Activated CD4-positive, alpha-beta T cell treated with anti-CD3 and anti-CD28 coated beads for 48 hours (primary cell): Measurements from ENCODE around the gene CORO2A.
"Not testable (repeated sequence)": the region's sequence is repeated elsewhere in the genome, so short reads cannot be mapped to it uniquely, and the experiment has no call there.

Experiments used
- DNase-seq: peaks from one replicate; pipeline ENCODE4 v3.0.0-alpha.2; 2020

CORO2A gene

DNA sequence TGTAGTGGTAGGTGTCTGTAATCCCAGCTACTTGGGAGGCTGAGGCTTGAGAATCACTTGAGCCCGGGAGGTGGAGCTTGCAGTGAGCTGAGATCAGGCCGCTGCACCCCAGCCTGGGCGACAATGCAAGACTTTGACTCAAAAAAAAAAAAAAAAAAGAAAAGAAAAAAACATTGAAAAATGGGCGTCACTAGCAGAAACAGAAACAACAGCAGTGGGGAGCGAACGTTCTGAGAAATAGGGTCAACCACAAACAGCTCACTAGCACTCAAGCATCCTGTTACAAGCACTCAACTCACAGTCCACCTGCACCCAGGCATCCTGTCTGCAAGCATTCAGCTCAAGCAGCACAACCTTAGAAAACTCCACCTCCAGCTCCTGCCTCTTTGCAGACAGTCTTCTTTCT, 90.6 kb downstream of the CORO2A start:
- peak; percentile 82 for DNase-seq

DNA sequence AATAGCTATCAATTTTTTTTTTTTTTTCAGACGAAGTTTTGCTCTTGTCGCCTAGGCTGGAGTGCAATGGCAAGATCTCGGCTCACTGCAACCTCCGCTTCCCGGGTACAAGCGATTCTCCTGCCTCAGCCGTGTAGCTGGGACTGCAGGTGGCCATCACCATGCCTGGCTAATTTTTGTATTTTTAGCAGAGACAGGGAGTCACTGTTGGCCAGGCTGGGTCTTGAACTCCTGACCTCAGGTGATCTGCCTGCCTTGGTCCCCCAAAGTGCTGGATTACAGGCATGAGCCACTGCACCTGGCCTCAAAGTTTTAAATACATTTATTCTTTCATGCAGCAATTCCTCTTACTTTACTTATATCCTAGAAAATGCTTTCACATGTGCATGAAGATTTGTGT, 91.0 kb downstream of the CORO2A start:
- no peak for DNase-seq

DNA sequence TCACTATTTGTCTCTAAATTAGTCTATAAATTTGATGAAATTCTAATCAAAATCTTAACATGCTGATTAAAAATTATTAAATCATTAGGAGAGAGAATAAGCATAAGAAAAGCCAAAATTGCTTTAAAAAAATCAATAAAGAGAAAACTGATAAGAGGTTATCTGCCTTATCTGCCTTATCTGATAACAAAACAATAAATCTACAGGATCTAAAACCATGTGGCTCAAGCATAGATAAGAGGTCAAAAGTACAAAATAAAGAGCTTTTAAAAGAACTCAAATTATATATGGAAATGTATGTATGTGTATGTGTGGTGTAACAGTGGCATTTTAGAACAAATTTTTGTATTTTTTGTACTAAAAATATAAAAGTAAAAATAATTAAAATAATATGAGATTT, 92.0 kb downstream of the CORO2A start:
- no peak for DNase-seq

DNA sequence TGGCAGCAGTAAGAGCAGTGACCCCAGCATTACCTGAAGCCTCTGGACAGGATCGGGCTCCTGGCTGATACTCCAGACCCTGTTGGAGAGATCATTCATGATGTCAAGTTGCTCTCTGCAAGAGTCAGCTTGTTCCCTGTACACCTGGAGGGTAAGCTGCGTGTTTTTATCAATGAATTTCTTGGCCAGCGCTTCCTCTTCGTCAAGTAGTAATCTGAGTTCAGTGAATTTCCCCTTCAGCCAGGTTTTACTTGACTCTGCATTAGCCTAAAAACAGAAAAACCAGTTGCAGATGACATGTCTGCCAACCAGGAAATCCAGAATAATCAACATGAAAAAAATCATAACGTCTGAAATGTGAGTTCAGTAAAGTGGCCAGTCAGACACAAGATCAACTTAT, 92.5 kb downstream of the CORO2A start:
- DNase-seq, result no peak

DNA sequence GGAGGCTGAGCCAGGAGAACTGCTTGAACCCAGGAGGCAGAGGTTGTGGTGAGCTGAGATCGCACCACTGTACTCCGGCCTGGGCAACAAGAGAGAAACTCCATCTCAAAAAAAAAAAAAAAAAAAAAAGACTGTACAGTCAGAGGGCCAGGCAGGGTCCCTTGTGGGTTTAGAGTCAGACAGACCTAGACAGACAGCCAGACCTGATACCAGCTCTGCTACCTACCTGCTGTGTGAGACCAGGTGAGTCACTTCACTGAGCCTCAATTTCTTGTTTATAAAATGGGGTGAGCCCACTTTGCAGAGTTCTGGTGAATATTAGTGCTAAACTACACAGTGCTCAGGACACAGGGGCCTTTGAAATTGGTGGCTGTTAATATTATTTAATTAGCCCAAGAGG, 93.1 kb downstream of the CORO2A start:
- DNase-seq, result no peak

DNA sequence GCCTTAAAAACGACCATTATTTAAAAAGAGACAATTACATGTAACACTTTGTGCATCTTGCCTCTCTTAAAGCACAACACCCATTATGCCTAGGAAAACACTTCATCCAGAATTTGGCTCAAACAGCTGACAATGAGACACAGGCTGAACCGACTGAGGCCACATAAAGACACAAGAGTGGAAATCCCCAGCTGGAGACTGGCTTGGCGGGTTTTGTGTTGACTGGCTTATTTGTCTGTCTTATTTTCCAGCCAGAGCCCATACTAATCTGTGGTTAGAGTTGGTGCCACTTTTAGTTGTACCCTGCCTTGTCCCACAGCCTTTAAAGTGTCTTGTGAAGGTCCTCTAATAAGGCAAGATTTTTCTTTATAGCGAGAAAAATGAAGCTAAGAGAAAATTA, 94.6 kb downstream of the CORO2A start:
- DNase-seq, result peak; percentile 66

DNA sequence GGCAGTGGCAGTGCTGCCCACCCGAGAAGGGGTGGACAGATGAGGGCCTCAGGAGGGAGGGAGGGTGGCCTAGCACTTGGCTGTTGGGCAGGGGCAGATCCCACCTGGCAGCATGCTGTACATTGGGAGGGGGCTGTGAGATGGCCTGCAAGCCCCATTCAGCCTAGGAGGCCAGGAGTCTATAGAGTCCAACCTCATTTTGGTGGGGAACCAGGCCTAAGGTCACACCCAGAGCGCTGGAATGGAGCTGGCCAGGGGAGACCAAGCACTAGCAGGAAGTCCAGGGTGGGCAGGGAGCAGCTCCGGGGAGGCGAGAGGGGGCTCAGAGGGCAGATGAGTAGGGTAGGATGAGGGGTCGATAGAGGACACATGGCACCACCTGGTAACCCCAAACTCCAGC, 96.3 kb downstream of the CORO2A start:
- no peak for DNase-seq

DNA sequence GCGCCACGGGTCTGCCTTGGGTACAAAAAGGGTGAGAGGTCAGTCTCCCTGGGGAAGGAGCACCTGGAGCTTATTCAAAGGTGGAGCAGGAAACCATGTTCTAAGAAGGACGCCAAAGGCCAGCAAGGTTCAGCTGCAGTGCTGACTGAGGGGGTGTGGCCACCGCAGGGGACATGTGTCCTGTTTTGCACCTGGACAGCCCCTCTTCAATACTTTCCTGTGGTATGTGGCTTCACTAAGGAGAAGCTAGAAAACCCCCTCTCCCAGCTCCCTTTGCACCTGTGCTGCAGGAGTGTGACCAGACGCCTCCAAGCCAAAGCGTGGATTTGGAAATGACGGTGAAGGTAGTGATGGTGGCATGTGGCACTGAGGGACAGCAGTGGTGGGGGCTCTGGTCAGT, 97.0 kb downstream of the CORO2A start:
- DNase-seq, result no peak

DNA sequence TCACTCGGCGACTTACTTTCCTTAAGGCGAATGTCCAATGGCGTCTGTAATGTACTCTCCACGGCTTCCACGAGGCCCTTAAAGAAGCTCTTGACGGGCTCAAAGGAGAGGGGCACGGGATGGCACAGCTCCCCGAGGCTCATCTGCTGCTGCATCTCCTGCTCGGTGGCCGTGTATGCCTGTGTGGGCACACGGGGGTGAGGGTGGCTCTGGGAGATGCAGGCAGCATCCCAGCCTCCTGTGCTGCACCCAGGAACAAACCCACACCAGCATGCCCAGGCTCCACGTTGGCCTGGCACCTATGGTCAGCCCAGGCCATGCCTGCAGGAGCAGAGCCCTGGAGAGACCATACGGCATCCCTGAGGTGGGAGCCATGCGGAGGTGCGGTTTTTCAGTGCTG, 97.6 kb downstream of the CORO2A start:
- no peak for DNase-seq

DNA sequence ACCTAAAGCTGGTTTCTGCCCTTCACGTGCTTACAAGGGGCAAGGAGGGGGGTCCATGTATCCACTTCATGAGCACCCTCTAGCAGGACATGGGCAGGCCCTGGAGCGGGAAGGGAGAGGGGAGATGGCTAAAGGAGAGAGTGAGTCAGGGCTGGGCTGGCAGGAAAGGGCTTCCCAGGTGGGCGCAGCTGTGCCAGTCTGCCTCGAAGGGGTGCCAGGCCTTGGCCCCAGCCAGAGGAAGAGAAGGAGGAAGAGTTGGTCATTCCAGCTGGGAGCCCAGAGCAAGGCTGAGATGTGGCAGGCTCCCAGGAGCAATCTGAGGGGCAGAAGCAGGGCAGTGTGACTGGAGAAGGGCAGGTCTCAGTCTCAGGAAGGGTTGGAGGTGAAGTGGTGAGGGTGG, 98.1 kb downstream of the CORO2A start:
- DNase-seq, result no peak

DNA sequence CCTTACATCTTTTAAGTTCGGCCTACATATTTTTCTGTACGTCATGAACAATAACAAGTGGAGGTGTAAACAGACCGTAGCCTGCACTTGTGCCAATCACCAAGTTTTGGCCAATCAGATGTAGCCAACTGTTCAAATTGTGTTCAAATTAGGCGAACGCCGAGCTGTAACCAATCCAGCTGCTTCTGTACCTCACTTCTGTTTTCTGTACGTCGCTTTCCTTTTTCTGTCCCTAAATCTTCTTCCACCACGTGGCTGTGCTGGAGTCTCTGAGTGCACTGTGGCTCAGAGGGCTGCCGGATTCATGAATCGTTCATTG, 99.9 kb downstream of the CORO2A start:
- DNase-seq, result peak; percentile 20

DNA sequence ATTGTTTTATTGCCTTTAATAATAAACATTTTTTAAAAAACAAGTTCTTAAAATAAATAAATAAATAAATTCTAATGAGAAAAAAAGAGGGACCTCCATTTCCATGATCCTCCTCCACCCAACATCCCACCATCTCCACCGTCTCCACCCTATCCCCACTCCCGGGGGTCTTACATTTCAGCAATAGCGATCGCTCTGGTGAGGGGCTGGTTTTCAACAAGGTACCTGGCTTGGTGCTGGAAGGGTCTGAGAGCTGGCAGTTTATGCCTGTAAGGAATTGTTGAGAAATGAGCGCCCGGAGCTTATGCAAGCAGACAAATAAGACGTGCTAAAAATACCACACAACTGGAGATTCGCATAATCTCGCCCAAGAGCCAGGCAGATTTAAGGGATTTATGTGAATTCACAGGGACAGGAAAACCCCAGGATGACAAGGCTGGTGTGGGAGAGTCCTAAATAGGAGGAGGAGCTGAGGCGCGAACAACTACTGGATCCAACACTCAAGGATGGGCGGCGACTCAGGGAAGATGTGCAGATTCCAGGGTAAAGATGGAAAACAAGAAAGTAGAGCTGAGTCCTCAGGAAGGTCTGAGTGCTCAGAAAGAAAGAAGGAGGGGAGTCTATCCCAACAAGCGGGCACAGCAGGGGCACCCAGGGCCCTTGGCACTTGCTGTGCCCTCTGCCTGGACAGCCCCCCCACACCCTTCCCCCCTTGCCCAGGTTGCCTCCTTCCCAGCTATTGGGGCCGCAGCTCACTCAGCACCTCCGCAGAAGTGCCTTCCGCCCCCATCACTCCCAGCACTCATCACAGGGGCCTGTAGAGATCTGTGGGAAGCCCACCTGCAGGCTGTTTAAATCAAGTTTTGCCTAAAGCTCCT, 100.5 kb downstream of the CORO2A start:
- DNase-seq, result no peak

DNA sequence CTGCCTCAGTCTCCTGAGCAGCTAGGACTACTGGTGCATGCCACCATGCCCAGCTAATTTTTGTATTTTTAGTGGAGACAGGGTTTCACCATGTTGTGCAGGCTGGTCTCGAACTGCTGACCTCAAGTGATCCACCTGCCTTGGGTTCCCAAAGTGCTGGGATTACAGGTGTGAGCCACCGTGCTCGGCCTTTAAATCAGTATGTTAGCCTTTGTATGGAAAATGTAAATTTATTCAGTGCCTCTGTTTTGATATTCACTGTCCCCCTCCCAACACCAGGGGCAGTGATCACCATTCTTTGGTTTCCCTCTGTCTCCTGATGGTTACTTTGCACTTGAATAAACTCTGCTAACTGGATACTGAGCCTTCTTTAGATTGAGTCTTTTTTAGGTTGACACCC, 101.8 kb downstream of the CORO2A start:
- not testable (repeated sequence) for DNase-seq

DNA sequence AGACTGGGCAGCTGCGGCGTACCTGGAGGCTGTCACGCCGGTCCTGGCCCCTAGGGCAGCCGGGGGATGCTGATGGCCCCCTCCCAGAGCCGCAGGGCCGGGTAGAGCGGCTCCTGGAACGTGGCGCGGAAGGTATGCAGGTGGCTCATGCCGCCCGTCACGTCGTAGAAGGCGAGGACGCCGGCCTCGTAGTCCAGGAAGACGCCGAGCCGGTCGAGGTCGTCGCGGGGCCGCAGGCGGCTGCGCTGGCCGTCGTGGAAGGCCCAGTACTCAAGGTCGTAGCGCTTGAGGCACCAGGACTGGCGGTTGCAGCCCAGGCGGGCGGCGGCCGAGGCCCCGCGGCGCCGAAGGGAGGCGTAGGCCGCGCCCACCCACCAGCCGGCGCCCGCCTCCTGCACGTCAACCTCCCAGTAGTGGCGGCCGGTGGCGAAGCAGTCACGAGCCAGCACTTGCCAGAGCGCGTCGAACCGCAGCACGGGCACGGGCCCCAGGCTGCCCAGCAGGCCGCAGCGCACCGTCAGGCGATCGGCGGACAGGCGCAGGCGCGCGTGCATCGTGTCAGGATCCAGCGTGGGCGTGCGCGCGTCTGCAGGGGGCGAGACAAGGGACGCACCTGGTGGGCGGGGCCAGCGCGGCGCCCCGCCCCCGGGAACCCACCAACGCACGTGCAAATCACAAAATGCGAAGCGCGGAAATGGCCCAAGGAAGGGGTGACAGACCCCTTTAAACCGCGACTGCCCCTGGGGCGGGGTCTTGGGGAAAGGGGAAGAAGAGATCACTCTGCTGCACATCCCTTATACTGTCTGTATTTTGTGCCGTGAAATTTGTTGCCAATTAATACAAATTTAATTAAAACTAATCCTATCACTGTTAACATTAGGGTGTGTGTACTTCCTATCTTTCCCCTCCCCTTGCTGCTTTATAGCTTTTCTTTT, 104.8 kb downstream of the CORO2A start:
- DNase-seq, result peak; percentile 49

DNA sequence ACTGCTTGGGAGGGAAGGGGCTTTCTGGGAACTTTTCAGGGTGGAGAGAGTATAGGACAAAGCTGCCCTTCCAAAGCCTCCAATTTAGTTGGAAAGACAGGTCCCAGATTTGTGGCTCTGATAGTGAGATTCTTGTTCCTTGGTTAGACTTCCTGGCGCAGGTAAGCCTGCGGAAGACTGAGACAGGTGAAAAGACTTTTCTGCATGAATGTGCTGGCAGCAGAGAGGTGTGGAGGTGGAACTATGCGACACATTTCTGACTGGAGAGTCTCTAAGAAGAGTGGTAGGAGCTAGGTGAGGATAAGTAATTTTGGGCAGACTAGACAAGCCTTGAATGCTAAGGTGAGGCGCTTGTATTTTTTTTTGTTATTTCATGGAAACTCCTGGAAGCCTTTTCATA, 106.0 kb downstream of the CORO2A start:
- DNase-seq, result no peak

DNA sequence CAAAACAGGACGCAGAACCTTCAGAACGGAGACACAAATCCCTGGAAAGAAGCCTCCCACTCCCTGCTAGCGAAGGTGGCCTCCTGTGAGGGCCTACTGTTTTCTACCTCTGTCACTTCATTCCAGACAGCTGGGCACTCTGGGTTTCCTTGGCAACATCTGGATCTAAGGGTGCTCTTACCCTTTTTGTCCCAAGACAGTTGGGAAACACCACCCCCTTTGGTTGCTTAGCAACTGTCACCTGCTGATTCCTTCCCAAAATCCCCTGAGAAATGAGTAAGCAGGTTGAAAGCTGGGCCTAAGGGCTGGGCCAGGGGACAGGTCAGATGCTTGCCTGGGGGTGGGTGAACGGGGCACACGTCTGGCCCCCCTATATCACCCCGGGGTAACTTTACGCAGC, 106.5 kb downstream of the CORO2A start:
- DNase-seq, result no peak

DNA sequence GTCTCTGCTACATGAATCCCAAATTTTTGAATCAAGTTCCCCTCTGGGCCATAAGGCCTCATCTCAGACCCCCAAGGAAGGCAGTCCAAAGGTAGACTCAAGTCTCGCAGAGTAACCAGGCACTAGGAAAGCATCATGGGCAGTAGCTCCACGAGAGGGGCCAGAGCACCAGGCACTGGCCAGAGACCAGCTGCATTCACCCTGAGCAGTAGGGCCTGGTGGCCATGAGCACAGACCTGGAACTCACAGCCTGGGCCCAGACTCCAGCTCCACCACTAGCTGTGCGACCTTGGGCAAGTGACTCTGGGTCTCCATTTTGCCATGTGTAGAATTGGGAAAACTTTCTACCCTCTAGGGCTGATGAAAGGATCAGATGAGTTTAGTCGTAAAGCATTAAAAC, 107.4 kb downstream of the CORO2A start:
- DNase-seq, result no peak

DNA sequence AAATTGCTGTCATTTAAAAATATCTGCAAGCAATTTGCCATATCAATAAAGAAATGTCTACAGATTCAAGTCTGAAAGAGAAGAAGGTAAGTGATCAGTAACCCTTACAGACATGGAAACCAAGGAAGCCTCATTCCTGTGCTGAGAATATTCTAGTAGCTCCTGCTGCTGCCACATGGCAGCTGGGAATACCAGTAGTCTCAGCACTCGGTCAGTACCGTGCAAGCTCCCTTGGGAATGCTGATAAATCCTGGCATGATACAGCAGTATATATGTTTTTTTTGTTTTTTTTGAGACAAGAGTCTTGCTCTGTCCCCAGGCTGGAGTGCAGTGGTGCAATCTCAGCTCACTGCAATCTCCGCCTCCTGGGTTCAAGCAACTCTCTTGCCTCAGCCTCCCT, 108.0 kb downstream of the CORO2A start:
- no peak for DNase-seq

DNA sequence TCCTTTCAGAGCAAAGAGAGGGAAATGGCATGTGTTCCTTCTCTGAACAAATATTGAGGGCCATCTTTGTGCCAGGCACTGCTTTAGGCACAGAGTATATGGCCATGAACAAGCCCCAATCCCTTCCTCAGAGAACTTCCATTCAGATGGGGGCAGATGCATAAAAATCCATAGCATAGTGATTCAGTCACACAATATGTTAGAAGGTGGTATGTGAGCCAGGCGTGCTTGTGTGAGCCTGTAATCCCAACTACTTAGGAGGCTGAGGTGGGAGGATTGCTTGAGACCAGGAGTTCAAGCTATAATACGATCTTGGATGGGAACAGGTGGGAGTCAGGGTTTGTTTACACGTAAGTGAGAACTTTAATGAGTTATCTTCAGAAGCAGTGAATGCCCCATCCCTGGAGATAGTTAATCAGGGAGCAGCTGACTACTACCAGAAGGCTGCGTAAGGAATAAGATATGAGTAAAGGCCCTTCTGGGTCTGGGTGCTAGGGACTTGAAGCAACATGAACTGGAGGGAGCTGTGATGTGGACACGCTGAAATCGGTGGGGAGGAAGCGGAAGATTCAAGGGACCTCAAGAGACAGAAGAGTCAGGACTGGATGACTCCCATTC, 108.8 kb downstream of the CORO2A start:
- no peak for DNase-seq

DNA sequence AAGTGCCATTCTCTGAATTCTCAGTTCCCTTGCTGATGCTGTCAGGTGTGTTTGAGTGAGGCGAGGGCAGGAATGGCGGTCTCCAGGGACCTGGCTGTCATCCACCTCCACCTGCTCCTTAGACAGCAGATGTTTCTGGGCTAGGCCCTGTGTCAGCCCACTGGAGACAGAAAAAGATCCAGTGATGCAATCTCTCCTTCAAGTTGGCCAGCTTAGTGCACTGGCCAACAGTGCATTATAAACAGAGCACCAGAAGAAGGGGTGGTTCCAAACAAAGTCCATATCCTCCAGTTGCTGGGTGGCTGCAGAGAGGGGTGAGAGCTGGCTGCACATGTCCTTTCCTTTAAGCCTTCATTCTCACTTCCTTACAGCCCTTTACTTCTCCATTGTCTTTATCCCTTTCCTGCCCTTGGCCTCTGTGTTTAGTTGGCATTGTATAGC, 109.4 kb downstream of the CORO2A start:
- no peak for DNase-seq

DNA sequence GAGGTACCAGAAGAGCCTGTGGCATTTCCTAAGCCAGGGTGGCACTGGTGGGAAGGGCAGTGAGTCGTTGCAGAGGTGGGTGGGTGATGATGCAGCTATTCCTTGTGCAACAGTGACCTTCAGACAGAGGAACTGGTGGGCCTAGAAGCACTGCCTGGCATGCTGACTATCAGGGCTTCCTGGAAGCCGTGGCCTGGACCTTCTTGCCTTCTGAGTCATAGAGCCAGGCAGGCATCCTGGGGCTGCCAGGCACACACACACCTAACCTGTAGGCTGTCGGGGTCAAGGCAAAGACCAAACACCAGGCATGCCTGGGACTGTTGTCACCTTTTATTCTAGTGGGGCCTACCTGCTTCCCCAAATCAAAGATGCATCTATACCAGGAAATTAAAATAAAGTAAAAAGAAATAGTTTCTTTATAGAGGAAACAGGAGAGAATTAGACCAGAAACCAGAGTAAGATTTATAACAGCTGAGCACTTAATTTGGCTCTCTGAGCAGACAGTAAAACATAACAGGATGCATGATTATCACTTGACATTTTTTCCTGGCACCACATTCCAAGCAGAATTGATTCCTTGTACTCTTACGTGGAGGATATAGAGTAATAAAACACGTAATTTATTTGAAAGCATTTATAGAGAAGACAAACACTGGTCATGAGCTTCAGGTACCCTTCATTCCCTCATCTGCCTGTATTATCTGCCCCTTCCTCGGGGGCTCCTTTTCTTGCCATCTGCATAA, 110.8 kb downstream of the CORO2A start:
- peak; percentile 68 for DNase-seq

DNA sequence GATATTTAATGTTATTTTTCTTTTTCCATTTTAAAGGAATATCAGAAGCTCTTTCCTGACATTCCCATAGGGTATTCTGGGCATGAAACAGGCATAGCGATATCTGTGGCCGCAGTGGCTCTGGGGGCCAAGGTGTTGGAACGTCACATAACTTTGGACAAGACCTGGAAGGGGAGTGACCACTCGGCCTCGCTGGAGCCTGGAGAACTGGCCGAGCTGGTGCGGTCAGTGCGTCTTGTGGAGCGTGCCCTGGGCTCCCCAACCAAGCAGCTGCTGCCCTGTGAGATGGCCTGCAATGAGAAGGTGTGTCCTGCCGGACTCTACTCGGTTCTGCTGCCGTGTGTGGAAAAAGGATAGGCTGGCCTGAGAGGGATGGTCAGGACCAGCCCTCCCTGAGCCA, 111.7 kb downstream of the CORO2A start:
- no peak for DNase-seq

DNA sequence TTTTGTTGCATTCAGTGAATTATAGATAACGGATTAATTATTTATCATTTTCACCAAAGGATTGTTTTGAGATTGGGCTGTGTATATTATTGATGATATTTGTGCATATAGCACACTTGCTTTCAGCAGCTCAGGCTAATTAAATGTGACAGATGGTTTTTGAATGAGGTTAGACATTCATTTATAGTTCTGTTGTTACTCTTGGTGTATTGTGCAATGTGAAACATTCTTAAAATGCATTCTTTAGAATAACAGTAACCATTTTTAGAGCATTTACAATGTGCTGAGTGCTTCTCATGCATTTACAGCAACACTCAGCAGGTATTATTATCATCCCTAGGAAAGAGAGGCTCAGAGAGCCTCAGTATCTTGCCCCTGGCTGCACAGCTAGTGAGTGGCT, 112.1 kb downstream of the CORO2A start:
- DNase-seq, result no peak
